Stomach smooth muscle (tissue), 2 donors: ENCODE measurements around the gene AGFG1.

Source experiments
- H3K27ac ChIP-seq: one replicate; pipeline ENCODE4 v1.7.0; 2013; ENCODE audit warnings: mild to moderate bottlenecking, low read length, inconsistent platforms
- H3K27me3 ChIP-seq, 2 donors: one replicate each; pipeline ENCODE4 v1.7.0; 2013; ENCODE audit warnings: low read length in 2 of 2; ENCODE audit not compliant: insufficient read depth in 2 of 2, control insufficient read depth in 1 of 2
- H3K36me3 ChIP-seq, 2 donors: one replicate each; pipeline ENCODE4 v1.7.0; 2013; ENCODE audit warnings: low read length in 2 of 2; ENCODE audit not compliant: control insufficient read depth in 2 of 2, insufficient read depth in 2 of 2
- H3K4me1 ChIP-seq: one replicate; pipeline ENCODE4 v1.7.0; 2013; ENCODE audit warnings: low read length; ENCODE audit not compliant: control insufficient read depth, insufficient read depth
- H3K4me3 ChIP-seq, 2 donors: one replicate each; pipeline ENCODE4 v1.7.0; 2013; ENCODE audit warnings: low read length in 2 of 2
- H3K9ac ChIP-seq, 2 donors: one replicate each; pipeline ENCODE4 v1.7.0; 2013; ENCODE audit warnings: low read length in 2 of 2, mild to moderate bottlenecking in 1 of 2
- H3K9me3 ChIP-seq, 2 donors: one replicate each; pipeline ENCODE4 v1.7.0; 2013; ENCODE audit warnings: low read length in 2 of 2; ENCODE audit not compliant: control insufficient read depth in 2 of 2
- donor health status: healthy.
- donor health status: Pancreatic carcinoma.

AGFG1 gene

GRCh38 chr2:227607941-227608340 is 136.0 kb downstream of the AGFG1 start:
- Histone ChIP-seq H3K27me3 (no peaks in the 10 kb centered on the region), H3K4me3 (no peak overlapping the region), H3K9me3 (no peaks in the 10 kb centered on the region), H3K4me1 (no peaks in the 10 kb centered on the region), H3K36me3 (no peaks in the 10 kb centered on the region), H3K9ac (no peak overlapping the region), H3K27ac (no peak overlapping the region)

- Histone ChIP-seq H3K36me3 (no peaks in the 10 kb centered on the region), H3K4me1 (no peaks in the 10 kb centered on the region), H3K9me3 (no peaks in the 10 kb centered on the region), H3K27me3 (no peaks in the 10 kb centered on the region), H3K27ac (no peak overlapping the region), H3K4me3 (no peak overlapping the region), H3K9ac (no peak overlapping the region)
These were observed 136.8 kb downstream of the AGFG1 start for GRCh38 chr2:227608561-227609338.

- Histone ChIP-seq H3K4me3 (no peak overlapping the region), H3K4me1 (no peaks in the 10 kb centered on the region), H3K27me3 (no peaks in the 10 kb centered on the region), H3K36me3 (no peaks in the 10 kb centered on the region), H3K27ac (no peak overlapping the region), H3K9ac (no peak overlapping the region), H3K9me3 (no peaks in the 10 kb centered on the region)
These were observed 138.2 kb downstream of the AGFG1 start for GRCh38 chr2:227610123-227610522.
